Lung (tissue), 12 donors: ENCODE data around the gene ARHGDIB. TPM values are rescaled to one million over a fixed set of nuclear protein-coding genes. Genes with fewer than 3 reads are reported as not detected.

Experiments
- ATAC-seq: fragments of 200-7000 bp; cut with Tn5 transposase; one replicate; pipeline ENCODE4 v1.9.1; 2020; ENCODE audit warnings: moderate number of reproducible peaks; ENCODE audit not compliant: insufficient read depth, low FRiP score
- DNase-seq, 3 donors: peaks; one replicate each; pipeline ENCODE4 v3.0.0-alpha.2; 2013 to 2017
- H3K27ac ChIP-seq, 2 donors: one replicate each; pipeline ENCODE4 v1.5.1; 2013; ENCODE audit warnings: mild to moderate bottlenecking in 2 of 2, moderate library complexity in 2 of 2, control low read depth in 1 of 2, inconsistent platforms in 1 of 2, low read depth in 1 of 2, low read length in 1 of 2
- H3K27me3 ChIP-seq, 3 donors: one replicate each; pipeline ENCODE4 v1.5.1; 2013; ENCODE audit warnings: low read length in 2 of 3; ENCODE audit not compliant: control insufficient read depth in 3 of 3, insufficient read depth in 3 of 3
- H3K36me3 ChIP-seq, 4 donors: one replicate each; pipeline ENCODE4 v1.5.1; 2013; ENCODE audit warnings: low read length in 4 of 4, mild to moderate bottlenecking in 1 of 4, moderate library complexity in 1 of 4; ENCODE audit not compliant: control insufficient read depth in 4 of 4, insufficient read depth in 4 of 4
- H3K4me1 ChIP-seq, 5 donors: one replicate each; pipeline ENCODE4 v1.5.1; 2013; ENCODE audit warnings: low read length in 5 of 5, mild to moderate bottlenecking in 2 of 5, moderate library complexity in 1 of 5; ENCODE audit not compliant: control insufficient read depth in 5 of 5, insufficient read depth in 5 of 5
- H3K4me3 ChIP-seq: one replicate; pipeline ENCODE4 v1.5.1; 2013; ENCODE audit warnings: mild to moderate bottlenecking, control low read depth, moderate library complexity
- H3K9ac ChIP-seq, 2 donors: one replicate each; pipeline ENCODE4 v1.5.1; 2013; ENCODE audit warnings: low read length in 2 of 2, control low read depth in 1 of 2; ENCODE audit not compliant: insufficient read depth in 1 of 2
- H3K9me3 ChIP-seq, 4 donors: one replicate each; pipeline ENCODE4 v1.5.1; 2013; ENCODE audit warnings: low read length in 3 of 4, mild to moderate bottlenecking in 1 of 4, moderate library complexity in 1 of 4; ENCODE audit not compliant: control insufficient read depth in 4 of 4, insufficient read depth in 3 of 4
- WGBS, 2 donors: extraction: QIAGEN DNeasy Blood & Tissue Kit; methylation state at CpG; one replicate each; pipeline ENCODE4 v1.1.7; 2013; 5-methylcytosine and 5-hydroxymethylcytosine counted together
- polyA plus RNA-seq, 2 donors: library from polyadenylated mRNA; stranded (reverse); fragments of 200-250 nt; gene quantifications; one replicate each; pipeline ENCODE4 v1.2.1, GENCODE V29; 2013
- total RNA-seq, 2 donors: library from RNA; depleted of rRNA in 1 of 2; stranded (reverse); fragments of >200 nt in 1 of 2; gene quantifications; one replicate each; pipeline ENCODE4 v1.2.1, GENCODE V29; 2014 to 2021
- TF ChIP-seq, protein P1 (sequence below): IDR thresholded peaks from 2 replicates; pipeline ENCODE4 v1.5.1; 2012; ENCODE audit warnings: mild to moderate bottlenecking; ENCODE audit errors: control extremely low read depth, extremely low read depth
- donor health status: control.
- donor health status: control.
- donor health status: Bipolar disorder and iron deficiency.
- donor health status: healthy.
- donor health status: DM: yes; HTN: yes; CAD: no.

ARHGDIB gene
- total and polyA plus RNA-seq, 4 donors: 66.5 to 597 (median 259) TPM

- TF ChIP-seq, protein P1, sequence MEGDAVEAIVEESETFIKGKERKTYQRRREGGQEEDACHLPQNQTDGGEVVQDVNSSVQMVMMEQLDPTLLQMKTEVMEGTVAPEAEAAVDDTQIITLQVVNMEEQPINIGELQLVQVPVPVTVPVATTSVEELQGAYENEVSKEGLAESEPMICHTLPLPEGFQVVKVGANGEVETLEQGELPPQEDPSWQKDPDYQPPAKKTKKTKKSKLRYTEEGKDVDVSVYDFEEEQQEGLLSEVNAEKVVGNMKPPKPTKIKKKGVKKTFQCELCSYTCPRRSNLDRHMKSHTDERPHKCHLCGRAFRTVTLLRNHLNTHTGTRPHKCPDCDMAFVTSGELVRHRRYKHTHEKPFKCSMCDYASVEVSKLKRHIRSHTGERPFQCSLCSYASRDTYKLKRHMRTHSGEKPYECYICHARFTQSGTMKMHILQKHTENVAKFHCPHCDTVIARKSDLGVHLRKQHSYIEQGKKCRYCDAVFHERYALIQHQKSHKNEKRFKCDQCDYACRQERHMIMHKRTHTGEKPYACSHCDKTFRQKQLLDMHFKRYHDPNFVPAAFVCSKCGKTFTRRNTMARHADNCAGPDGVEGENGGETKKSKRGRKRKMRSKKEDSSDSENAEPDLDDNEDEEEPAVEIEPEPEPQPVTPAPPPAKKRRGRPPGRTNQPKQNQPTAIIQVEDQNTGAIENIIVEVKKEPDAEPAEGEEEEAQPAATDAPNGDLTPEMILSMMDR: no peak
- WGBS, 2 donors: 79 to 82% methylated on average over 5 of the region's 5 CpGs
- no peak for DNase-seq
- Histone ChIP-seq H3K4me3 (no peak overlapping the region), H3K27ac (no peak overlapping the region), H3K9ac (no peak overlapping the region), H3K36me3 (no peaks in the 10 kb centered on the region), H3K9me3 (no peaks in the 10 kb centered on the region), H3K4me1 (peaks cover 0 to 8% (median 0%) of the 10 kb centered on the region in 5 donors), H3K27me3 (no peaks in the 10 kb centered on the region)
- ATAC-seq: no peak
These were observed 31.7 kb upstream of the ARHGDIB start for GRCh38 chr12:14993117-14993516.

DNA sequence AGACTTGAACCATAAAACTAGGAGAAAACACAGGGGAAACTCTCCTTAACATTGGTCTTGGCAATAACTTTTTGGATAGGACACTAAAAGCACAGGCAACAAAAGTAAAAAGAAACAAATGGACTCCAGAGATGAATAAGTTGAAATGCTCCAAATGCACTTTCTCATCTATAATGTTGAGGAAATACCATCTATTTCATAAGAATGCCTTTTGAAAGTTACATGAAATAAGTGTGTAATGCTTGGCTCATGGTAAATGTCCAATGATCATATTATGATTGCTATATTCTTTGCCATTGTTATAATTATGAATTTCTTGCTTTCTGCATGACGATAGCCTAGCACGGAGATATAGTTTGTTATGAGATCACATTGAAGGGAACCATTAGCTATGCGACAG lies 31.3 kb upstream of the ARHGDIB start:
- WGBS, 2 donors: 86 to 96% methylated on average over 3 of the region's 3 CpGs
- Histone ChIP-seq H3K27ac (no peak overlapping the region), H3K9me3 (no peaks in the 10 kb centered on the region), H3K4me3 (no peak overlapping the region), H3K36me3 (no peaks in the 10 kb centered on the region), H3K9ac (no peak overlapping the region), H3K27me3 (no peaks in the 10 kb centered on the region), H3K4me1 (peaks cover 0 to 8% (median 0%) of the 10 kb centered on the region in 5 donors)
- ATAC-seq (no peak), DNase-seq (no peak)
- TF ChIP-seq, protein P1: no peak

DNA sequence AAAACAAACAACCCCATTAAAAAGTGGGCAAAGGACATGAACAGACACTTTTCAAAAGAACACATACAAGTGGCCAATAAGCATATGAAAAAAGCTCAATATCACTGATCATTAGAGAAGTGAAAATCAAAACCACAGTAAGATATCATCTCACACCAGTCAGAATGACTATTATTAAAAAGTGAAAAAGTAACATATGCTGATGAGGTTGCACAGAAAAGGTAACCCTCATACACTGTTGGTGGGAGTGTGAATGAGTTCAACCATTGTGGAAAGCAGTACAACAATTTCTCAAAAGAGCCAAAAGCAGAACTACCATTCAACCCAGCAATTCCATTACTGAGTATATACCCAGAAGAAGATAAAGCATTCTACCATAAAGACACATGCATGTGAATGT lies 29.7 kb upstream of the ARHGDIB start:
- H3K4me3 ChIP-seq: no peak overlapping the region
- ATAC-seq (no peak), DNase-seq (no peak)
- H3K27ac ChIP-seq: no peak overlapping the region
- no peaks in the 10 kb centered on the region for H3K27me3 ChIP-seq
- H3K36me3 ChIP-seq: no peaks in the 10 kb centered on the region
- H3K9ac ChIP-seq: no peak overlapping the region
- H3K4me1 ChIP-seq: peaks cover 0 to 8% (median 0%) of the 10 kb centered on the region in 5 donors
- H3K9me3 ChIP-seq: no peaks in the 10 kb centered on the region
- TF ChIP-seq, protein P1: no peak

DNA sequence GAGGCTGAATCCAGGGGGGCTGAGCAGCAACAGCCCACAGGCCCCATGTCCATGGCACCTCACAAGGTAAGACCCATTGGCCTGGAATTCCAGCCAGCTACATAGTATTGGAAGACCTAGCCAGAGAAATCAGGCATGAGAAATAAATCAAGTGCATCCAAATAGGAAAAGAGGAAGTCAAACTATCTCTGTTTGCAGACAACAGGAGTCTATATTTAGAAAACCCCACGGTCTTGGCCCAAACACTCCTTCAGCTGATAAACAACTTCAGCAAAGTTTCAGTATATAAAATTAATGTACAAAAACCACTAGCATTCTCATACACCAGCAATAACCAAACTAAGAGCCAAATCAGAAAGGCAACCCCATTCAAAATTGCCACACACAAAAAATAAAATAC lies 28.4 kb upstream of the ARHGDIB start:
- Histone ChIP-seq H3K27ac (peak overlapping the region in 1 of 2 donors; percentile 24), H3K9me3 (no peaks in the 10 kb centered on the region), H3K9ac (no peak overlapping the region), H3K4me3 (no peak overlapping the region), H3K4me1 (peaks cover 0 to 5% (median 0%) of the 10 kb centered on the region in 5 donors), H3K36me3 (no peaks in the 10 kb centered on the region), H3K27me3 (no peaks in the 10 kb centered on the region)
- DNase-seq: no peak
- ATAC-seq: no peak
- WGBS, 2 donors: 18 to 30% methylated on average over 1 of the region's 1 CpG
- TF ChIP-seq, protein P1: no peak
